Measurements from ENCODE around the gene PRKCG.

PRKCG gene

GRCh38 chr19:53900191-53900860 is 18.3 kb downstream of the PRKCG start:
- no peak for DNase-seq

DNA sequence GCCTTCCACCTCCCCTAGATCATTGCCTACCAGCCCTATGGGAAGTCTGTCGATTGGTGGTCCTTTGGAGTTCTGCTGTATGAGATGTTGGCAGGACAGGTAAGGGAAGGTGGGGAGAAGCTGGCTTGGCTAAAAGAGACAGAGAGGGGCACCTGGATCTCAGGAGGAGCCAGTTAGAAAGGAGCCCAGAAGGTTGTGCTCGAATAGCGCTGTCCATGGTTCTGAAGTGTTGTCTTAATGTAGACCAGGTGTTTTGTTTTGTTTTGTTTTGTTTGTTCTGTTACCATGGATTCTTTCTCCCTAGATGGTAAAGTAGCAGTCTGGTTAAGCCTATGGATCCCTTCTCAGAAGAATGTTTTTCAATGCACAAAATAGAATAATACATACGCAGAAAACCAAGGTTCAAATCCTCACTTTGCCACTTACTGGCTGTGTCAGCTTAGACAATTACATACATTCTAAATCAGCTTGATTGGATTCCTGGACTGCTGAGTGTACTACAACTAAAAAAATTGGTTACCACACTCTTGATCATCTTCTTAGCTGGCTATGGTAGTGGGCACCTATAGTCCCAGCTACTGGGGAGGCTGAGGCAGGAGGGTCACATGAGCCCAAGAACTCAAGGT is 21.2 kb downstream of the PRKCG start:
- DNase-seq: peak; percentile 57

- no peak for DNase-seq
Observed at GRCh38 chr19:53904909-53905308, 22.9 kb downstream of the PRKCG start.

DNA sequence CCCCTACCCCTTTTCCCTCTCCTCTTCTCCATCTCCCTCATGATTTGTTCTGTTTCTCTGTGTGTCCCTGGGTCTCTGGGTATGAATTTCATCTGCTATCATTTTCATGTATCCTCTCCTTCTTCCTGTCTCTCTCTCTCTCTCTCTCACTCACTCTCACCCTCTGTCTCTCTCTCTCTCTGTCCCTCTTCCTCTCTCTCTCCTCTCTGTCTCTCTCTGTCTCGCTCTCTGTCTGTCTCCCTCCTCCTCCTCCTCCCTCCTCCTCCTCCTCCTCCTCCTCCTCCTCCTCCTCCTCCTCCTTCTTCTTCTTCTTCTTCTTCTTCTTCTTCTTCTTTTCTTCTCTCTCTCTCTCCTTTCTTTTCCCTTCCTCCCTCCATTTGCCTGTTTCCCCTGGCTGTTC is 23.8 kb downstream of the PRKCG start:
- no peak for DNase-seq

GRCh38 chr19:53906211-53907192 is 24.5 kb downstream of the PRKCG start:
- DNase-seq: peak; percentile 75

DNA sequence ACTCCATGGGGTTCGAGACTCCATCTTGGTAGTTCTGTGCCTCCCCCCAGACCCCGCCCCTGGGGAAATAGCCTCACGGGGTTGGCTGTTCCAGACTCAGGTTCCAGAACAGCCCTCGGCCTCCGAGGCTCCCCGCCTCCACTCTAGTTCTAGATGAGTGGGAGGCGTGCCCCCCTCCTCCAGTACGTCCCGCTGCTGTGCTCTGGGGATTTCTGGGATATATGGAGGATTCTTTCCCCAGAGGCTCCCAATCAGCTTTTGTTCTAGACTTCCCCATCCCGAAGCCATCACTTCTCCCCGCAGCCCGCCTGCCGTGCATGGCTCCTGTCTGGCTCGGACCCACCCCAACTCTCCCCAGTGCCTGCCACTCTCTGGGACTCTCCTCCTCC is 25.2 kb downstream of the PRKCG start:
- no peak for DNase-seq

DNA sequence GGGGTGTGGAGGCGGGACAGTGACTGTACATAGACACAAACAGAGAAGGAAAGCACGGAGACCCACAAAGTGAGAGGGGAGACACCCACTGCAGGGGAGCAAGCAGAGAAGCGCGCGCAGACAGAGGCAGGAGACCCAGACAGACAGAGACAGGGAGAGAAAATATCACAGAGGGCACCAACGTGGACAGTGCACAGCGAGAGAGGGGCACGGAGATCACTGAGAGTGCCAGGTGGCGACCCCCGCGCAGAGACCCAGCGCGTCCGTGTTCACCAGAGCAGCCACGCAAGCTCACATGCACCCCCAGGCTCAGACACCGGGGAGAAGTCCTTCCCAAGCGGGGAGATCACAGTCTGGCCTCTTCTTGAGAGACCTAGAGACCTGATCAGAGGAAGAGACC is 25.7 kb downstream of the PRKCG start:
- DNase-seq: no peak

DNA sequence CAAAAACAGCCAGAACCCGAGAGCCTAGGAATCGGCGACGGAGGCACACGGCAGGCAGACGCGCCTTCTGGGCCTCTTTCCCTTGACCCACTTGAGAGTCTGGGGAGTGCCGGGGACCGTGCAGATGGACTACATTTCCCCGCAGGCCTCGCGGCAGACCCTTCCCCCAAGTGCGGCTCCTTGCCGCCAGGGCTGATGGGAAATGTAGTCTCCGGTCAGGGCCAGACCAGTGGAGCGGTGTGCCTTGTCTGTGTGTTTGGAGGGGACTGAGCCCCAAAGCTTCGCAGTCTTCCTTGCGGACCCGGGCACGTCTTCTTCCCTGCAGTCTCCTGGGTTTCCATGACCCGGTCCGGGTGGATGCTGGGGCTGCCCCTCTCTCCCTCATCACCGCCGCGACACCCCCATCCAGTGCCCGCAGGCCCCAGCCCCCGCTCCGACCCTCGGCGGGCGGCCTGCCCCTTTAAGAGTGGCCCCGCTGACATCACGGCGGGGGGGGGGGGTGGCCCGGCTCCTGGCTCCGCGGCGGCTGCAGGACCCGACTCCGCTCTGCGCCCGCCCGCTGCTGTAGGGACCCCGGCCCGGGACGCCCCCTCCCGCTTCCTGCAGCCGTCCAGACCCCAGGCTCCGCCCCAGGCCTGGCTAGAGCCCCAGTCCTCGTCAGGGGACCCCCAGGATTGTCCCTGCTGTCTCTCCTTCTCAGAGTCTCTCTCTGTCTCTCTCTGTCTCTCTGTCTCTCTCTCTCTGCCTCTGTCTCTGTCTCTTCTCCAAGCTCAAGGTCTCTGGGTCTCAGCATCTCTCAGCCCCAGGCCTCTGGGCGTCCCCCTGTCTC is 26.3 kb downstream of the PRKCG start:
- DNase-seq: peak; percentile 56

GRCh38 chr19:53908935-53909415 is 27.0 kb downstream of the PRKCG start, which contains the start of gene CACNG7:
TSS of gene CACNG7 (plus strand) at chr19:53909278. CDS start at chr19:53912832, 3,554 bp downstream.
- DNase-seq: no peak

GRCh38 chr19:53909471-53910169 is 27.6 kb downstream of the PRKCG start:
- DNase-seq: no peak

DNA sequence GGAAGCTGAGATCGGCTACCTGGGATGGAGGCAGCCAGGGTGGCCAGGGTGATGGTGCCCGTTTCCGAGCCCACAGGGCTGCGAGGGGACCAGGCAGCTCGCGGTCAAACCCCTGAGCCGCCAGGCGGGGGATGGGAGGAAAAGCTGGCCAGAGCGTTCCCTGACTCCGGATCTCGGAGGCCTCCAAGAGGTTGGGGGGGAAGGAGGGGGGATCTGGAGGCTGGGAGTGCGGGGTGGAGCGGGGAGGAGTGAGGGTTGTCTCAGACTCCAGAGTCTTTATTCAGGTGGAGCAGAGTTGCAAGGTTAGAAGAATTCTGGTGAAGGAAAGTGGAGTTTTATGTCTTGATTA is 28.1 kb downstream of the PRKCG start:
- no peak for DNase-seq

DNA sequence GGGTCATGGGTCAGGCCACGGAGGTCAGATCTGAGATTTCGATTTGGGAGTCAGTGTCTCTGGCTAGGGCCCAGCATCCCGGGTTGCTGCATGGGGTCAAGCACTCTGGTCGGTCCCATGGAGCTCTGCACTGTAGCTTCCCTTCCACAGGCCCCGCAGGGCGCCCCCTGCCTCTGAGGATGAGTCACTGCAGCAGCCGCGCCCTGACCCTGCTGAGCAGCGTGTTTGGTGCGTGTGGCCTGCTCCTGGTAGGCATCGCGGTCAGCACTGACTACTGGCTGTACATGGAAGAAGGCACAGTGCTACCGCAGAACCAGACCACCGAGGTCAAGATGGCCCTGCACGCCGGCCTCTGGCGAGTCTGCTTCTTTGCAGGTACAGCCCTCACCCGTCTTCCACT is 30.7 kb downstream of the PRKCG start:
- DNase-seq: no peak

DNA sequence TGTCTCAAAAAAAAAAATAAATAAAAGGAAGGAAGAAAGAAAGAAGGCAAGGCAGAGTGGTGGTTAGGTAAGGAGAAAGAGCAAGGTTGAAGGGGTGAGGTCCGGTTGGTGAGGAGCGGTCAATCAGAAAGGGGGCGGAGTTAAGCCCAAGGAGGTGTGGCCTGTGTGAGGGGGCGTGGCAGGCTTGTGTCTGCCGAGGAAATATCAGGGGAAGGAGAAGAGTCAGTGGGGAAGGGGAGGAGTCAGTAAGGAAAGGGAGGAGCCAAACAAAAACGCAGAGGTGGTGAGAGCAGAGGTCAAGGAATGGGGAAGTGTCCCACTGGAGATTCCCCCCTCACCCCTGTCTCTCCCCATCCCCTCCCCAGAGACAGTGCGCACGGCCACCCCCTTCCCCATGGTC is 33.0 kb downstream of the PRKCG start:
- no peak for DNase-seq

GRCh38 chr19:53916004-53916403 is 34.0 kb downstream of the PRKCG start:
- DNase-seq: no peak

GRCh38 chr19:53917356-53917755 is 35.4 kb downstream of the PRKCG start:
- DNase-seq: no peak

- DNase-seq: peak; percentile 42
Observed at GRCh38 chr19:53927739-53928138, 45.7 kb downstream of the PRKCG start.

GRCh38 chr19:53936029-53936428 is 54.0 kb downstream of the PRKCG start:
- DNase-seq: no peak

DNA sequence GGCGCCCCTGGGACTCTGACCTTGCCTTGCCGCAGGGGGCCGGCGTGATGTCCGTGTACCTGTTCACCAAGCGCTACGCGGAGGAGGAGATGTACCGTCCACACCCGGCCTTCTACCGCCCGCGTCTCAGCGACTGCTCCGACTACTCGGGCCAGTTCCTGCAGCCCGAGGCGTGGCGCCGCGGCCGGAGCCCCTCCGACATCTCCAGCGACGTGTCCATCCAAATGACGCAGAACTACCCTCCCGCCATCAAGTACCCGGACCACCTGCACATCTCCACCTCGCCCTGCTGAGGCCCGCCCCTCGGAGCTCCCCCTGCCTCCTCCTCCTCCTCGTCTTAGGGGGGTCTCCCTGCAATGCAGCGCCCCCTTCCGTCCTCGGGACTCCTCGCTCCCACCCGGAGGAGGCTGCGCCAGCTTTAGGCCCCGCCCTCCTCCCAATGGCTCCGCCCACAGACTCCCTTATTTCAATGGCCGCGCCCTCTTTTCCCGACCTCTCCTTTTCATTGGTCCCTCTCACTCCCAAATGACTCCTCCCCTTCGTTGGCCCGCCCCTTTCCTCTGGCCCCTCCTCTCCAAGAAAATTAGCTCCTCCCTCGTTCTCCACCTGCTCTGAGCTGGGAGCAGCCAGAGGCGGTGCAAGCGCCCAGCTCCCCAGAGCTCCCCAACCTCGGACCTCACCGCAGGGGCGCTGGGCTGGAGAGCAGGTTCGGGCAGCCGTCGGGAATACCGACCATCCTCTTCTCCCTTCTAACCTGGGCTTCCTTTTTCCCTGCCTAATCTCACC is 60.2 kb downstream of the PRKCG start:
- DNase-seq: no peak

GRCh38 chr19:53944416-53944815 is 62.4 kb downstream of the PRKCG start:
- no peak for DNase-seq

- no peak for DNase-seq
Observed at GRCh38 chr19:53944933-53945332, 62.9 kb downstream of the PRKCG start.

DNA sequence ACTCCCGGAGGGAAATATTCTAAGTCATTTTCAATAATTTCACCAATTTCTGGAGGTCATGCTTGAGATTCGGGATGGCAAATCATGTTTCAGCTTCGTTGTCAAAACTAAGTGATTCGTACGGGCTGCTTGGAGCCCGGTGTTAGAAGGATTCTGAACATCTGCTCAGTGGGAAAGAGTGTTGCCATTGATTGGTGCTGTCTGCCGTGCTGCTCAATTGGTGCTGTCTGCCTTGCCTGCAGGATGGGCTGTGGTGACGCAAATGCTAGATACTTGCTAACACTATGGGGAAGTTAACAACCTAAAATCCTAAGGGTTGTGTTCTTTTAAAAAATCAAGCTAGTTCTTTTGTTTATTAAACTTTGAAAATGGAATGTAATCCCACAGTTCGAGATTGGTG is 63.4 kb downstream of the PRKCG start:
- no peak for DNase-seq
